Neuron (in vitro differentiated cells): ENCODE results near the gene THAP7.
"Not testable (repeated sequence)": the region's sequence is repeated elsewhere in the genome, so short reads cannot be mapped to it uniquely, and the experiment has no call there.

ENCODE experiments used
- H2AFZ ChIP-seq: one replicate; pipeline ENCODE4 v1.6.1; 2013; ENCODE audit warnings: low read depth, mild to moderate bottlenecking, inconsistent platforms, low read length, moderate library complexity
- H3K27me3 ChIP-seq: one replicate; pipeline ENCODE4 v1.6.1; 2013; ENCODE audit warnings: low read length; ENCODE audit not compliant: insufficient read depth
- H3K36me3 ChIP-seq: one replicate; pipeline ENCODE4 v1.6.1; 2013; ENCODE audit warnings: low read length; ENCODE audit not compliant: insufficient read depth
- H3K4me1 ChIP-seq: one replicate; pipeline ENCODE4 v1.6.1; 2013; ENCODE audit warnings: low read length; ENCODE audit not compliant: insufficient read depth
- H3K4me3 ChIP-seq: 2 replicates; pipeline ENCODE4 v1.5.1; 2013; ENCODE audit warnings: mild to moderate bottlenecking, low read length, moderate library complexity
- H3K9me3 ChIP-seq: one replicate; pipeline ENCODE4 v1.6.1; 2013; ENCODE audit warnings: low read length

THAP7 gene

DNA sequence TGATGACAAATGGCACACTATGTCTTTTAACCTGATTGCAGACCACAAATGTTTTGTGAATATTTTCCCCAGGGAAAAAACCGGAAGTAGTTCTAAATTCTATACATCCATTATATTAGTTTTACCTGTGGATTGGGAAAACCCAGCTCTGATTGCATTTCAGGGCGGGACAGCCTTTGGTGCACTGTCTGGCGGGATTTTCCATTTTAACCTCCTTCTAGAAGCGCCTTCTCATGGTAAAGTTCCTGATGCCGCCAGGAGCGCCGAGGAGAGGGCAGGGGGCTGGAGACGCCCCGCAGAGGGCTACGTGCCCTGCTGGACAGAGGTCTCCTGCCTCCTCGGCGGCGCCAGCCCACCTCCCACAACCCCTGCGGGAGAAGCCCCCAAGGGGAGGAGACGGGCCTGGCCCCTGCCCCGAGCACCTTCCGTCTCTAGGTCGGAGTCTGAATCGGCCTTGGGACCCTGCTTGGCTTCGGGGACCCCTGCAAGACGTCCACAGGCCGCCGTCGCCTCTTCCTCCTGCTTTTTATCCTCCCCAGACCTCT, 11.8 kb upstream of the THAP7 start:
- Histone ChIP-seq H2AFZ (peak overlapping the region; percentile 66), H3K4me3 (peak overlapping the region; percentile 62), H3K27me3 (no peaks in the 10 kb centered on the region), H3K36me3 (peaks cover under 1% of the 10 kb centered on the region), H3K9me3 (no peaks in the 10 kb centered on the region), H3K4me1 (peaks cover 30% of the 10 kb centered on the region)

DNA sequence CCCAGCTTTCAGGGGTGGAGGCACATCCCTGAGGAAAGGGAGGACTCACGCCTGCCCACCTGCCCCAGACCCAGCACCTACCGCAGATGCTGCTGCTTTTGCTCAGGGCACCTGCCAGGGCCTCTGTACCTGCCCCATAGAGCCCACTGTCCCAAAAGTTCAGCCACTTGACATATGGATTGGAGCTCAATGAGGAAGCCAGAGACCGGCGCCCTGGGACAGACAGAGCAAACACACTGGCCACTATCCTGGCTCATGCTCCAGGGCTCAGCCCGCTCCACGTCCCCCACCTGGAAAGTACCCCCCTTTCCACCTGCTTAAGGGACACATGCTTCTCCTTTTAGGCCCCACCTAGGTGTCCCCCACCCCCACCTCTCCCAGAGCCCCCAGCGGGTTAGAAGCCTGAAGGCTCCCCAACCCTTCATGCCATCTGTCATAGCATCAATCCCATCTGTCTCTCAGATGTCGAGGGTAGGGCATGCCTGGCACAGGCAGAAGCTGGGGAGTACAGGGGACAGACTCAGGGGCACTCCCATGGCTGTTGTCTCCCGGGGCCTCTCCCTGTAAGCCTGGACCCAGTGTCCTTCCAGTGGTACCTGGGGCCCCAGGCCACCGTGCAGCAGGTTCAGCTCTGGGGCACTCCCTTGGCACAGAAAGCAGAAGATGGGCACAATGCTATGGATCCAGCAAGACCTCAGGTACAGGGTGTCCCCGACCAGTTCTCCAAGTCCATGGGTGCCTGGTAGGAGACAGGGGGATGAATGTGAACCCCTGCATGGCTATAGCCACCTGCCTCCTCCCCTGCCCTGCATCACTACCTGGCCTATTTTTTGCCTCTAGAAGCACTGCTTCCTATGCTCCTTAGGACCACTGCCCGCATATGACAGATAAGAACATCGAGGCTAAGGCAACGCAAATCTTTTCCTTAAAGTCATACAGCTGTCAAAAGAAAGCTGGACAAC, 10.8 kb upstream of the THAP7 start:
- Histone ChIP-seq H3K4me3 (peak overlapping the region; percentile 62), H2AFZ (no peak overlapping the region), H3K27me3 (no peaks in the 10 kb centered on the region), H3K9me3 (no peaks in the 10 kb centered on the region), H3K4me1 (peaks cover 30% of the 10 kb centered on the region), H3K36me3 (peaks cover 6% of the 10 kb centered on the region)

DNA sequence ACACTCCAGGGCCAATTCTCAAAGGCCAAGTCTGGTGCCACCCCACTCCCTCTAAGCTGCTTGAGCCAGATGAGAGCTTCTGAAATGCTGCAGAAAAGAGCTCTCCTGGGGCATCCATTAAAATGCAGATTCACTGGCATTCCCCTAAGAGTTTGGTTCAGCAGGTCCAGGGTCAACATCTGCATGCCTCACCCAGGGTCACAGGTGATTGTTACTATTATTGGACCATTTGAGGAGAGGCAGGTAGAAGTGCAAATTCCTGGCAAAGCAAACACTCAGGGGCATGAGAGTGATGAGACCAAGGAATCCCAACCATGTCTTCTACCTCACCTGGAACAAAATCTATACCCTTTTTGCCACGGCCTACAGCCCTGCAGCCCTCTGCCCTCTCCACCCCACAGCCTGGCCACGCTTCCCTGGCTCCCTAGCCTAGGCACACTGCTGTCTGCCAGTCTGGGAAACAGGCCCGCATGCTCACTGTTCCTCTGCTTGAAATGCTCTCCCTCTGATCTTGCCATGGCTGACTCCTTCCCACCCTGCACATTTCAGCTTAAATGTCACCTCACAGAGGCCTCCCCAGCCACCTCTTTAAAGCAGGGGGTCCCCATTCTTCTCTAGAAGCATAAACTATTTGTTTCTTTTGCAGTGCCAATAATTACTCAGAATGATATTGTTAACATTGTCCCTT, 8.7 kb upstream of the THAP7 start:
- Histone ChIP-seq H3K4me3 (no peak overlapping the region), H3K27me3 (no peaks in the 10 kb centered on the region), H2AFZ (no peak overlapping the region), H3K4me1 (peaks cover 24% of the 10 kb centered on the region), H3K36me3 (peaks cover 8% of the 10 kb centered on the region), H3K9me3 (no peaks in the 10 kb centered on the region)

DNA sequence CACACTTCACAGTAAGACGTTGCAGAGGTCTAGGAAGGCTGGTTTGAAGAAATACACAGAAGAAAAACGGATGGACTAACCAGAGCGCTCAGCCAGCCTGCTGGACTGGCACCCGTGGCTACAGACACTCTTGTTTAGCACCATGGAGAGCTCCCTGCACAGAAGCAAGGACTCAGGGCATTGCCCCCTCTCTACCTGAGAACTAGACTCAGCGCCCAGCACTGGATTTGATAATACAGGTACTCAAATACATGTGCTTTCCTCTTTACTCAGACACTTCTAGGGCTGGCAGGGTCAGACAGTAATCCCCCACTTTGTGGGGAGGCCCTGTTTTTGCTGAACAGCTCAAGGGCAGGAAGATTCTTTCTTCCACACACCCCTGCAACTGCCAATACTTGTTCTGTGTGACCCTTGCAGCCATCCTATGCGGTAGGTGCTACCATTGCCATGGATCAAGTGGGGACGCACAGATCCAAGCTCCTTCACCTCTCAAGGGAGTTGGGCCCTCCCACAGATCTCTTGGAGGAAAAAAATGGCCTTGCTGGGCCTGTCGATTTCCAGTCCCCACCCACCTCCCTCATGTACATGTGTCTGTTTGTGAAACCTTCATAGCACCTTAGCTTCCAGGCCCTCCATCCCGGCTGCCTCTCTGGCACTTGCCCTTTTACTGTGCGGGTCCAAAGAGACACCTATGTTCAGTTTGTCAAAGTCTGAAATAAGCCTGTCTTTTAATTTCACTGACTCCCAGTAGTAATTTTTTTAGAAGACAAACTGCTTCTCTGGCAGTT, 7.9 kb upstream of the THAP7 start:
- no peak overlapping the region for H3K4me3 ChIP-seq
- H3K4me1 ChIP-seq: peaks cover 17% of the 10 kb centered on the region
- H3K36me3 ChIP-seq: peaks cover 8% of the 10 kb centered on the region
- no peak overlapping the region for H2AFZ ChIP-seq
- H3K9me3 ChIP-seq: no peaks in the 10 kb centered on the region
- H3K27me3 ChIP-seq: no peaks in the 10 kb centered on the region

DNA sequence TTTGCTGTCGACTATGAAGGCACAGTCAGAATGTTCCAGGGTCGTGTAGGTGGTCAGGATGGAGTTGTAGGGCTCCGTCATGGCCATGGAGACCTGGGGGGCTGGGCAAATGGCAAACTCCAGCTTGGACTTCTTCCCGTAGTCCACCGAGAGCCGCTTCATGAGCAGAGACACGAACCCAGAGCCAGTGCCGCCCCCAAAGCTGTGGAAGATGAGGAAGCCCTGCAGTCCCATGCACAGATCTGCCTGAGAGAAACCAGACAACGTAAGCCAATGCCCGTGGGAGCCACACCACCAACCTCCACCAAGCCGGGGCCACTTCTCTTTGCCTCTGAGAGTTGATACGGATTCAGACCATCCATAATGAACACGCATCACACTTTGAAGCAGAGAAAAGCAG, 7.3 kb upstream of the THAP7 start:
- not testable (repeated sequence) for H2AFZ ChIP-seq, H3K9me3 ChIP-seq, H3K36me3 ChIP-seq, H3K27me3 ChIP-seq, H3K4me3 ChIP-seq
- peaks cover 11% of the 10 kb centered on the region for H3K4me1 ChIP-seq

DNA sequence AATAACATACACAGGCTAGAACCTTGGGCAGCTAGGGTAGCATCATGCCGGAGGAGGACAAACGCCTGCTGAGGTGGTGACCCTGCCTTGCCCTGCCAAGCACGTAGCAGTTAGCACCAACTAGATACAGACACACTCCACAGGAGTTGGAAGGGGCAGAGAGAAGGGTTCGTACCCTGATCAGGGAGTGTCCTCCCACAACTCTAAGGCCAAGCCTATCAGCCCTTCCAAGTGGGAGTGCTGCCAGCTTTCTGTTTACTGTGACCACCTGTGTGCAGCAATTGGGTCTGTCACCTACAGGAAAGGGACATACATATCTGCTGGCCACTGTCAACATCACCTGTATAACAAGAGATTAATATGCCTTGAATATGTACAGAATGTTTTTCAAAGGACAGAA, 1.9 kb upstream of the THAP7 start:
- H3K4me3 ChIP-seq: no peak overlapping the region
- H3K36me3 ChIP-seq: peaks cover 23% of the 10 kb centered on the region
- H3K27me3 ChIP-seq: no peaks in the 10 kb centered on the region
- H2AFZ ChIP-seq: no peak overlapping the region
- H3K9me3 ChIP-seq: no peaks in the 10 kb centered on the region
- peaks cover 19% of the 10 kb centered on the region for H3K4me1 ChIP-seq

GRCh38 chr22:21000987-21001600, 824 bp downstream of the THAP7 start:
- H3K36me3 ChIP-seq: peaks cover 30% of the 10 kb centered on the region
- peak overlapping the region; percentile 61 for H2AFZ ChIP-seq
- H3K4me1 ChIP-seq: peaks cover 19% of the 10 kb centered on the region
- H3K4me3 ChIP-seq: peak overlapping the region; percentile 60
- H3K27me3 ChIP-seq: no peaks in the 10 kb centered on the region
- no peaks in the 10 kb centered on the region for H3K9me3 ChIP-seq

GRCh38 chr22:21000207-21000986, 1.5 kb downstream of the THAP7 start:
- no peaks in the 10 kb centered on the region for H3K9me3 ChIP-seq
- H3K36me3 ChIP-seq: peaks cover 32% of the 10 kb centered on the region
- H2AFZ ChIP-seq: no peak overlapping the region
- H3K27me3 ChIP-seq: no peaks in the 10 kb centered on the region
- H3K4me1 ChIP-seq: peaks cover 19% of the 10 kb centered on the region
- peak overlapping the region; percentile 60 for H3K4me3 ChIP-seq

GRCh38 chr22:20999350-21000206, 2.3 kb downstream of the THAP7 start:
- Histone ChIP-seq H3K36me3 (peaks cover 35% of the 10 kb centered on the region), H2AFZ (no peak overlapping the region), H3K27me3 (no peaks in the 10 kb centered on the region), H3K9me3 (no peaks in the 10 kb centered on the region), H3K4me3 (no peak overlapping the region), H3K4me1 (peaks cover 19% of the 10 kb centered on the region)

- peaks cover 38% of the 10 kb centered on the region for H3K36me3 ChIP-seq
- H3K4me3 ChIP-seq: no peak overlapping the region
- H3K9me3 ChIP-seq: no peaks in the 10 kb centered on the region
- H3K4me1 ChIP-seq: peaks cover 19% of the 10 kb centered on the region
- no peaks in the 10 kb centered on the region for H3K27me3 ChIP-seq
- H2AFZ ChIP-seq: no peak overlapping the region
Observed at GRCh38 chr22:20998411-20999336, 3.2 kb downstream of the THAP7 start.
